ENCODE results near the gene IMMP2L.

GRCh38 chr7:111056371-111056770 is 505.9 kb downstream of the IMMP2L start:
- TF ChIP-seq CTCF (IDR thresholded peaks at IDR 0.05) (no peak), POLR2A (IDR thresholded peaks at IDR 0.05) (no peak)

All from right lobe of liver (tissue), 4 donors.